A673 (cell line): ENCODE data around the gene TFAP2A.

Source experiments
- CTCF ChIP-seq: fragments of 300-800, 200-600 bp; sonication (generic); conservative IDR thresholded peaks from 2 replicates; pipeline ENCODE4 v1.5.1; 2017; ENCODE audit warnings: low read depth, mild to moderate bottlenecking, antibody characterized with exemption, low read length, moderate library complexity, mixed read lengths
- EZH2 ChIP-seq: fragments of 200-600 bp; sonication (generic); IDR thresholded peaks from 2 replicates; pipeline ENCODE4 v1.6.1; 2017; ENCODE audit warnings: borderline replicate concordance, low read depth, mild to moderate bottlenecking, mixed read lengths, antibody characterized with exemption, low read length; ENCODE audit not compliant: poor library complexity, severe bottlenecking

DNA sequence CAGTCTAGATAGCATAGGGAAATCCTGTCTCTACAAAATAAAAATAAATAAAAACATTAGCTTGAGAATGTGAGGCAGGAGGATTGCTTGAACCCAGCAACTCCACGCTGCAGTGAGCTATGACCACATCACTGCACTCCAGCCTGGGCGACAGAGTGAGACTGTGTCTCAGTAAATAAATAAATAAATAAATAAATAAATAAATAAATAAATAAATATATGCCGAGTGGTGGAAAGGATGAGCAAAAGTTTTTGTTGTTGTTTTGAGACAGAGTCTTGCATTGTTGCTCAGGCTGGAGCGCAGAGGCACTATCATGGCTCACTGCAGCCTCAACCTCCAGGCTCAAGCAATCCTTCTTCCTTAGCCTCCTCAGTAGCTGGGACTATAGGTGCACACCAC, 53.4 kb downstream of the TFAP2A start:
- TF ChIP-seq EZH2 = no peak
- no peak for TF ChIP-seq CTCF
